Effector memory CD8-positive, alpha-beta T cell (primary cell): ENCODE data around the gene PTPRD.

Source experiments
- ATAC-seq: fragments of 150-1000 bp; cut with Tn5 transposase; replicated peaks from 2 replicates; pipeline ENCODE4 v1.10.0; 2021; ENCODE audit warnings: mild to moderate bottlenecking, moderate library complexity
- DNase-seq, 3 experiments: peaks; one replicate each; pipeline ENCODE4 v3.0.0; 2021
- H3K27ac Mint-ChIP-seq, 2 donors: one replicate each; pipeline ENCODE4 v1.8.0; 2022; ENCODE audit warnings: mild to moderate bottlenecking in 2 of 2, mixed read lengths in 2 of 2, moderate library complexity in 2 of 2
- H3K27me3 Mint-ChIP-seq, 2 donors: one replicate each; pipeline ENCODE4 v1.8.0; 2022; ENCODE audit warnings: mixed read lengths in 2 of 2
- H3K36me3 Mint-ChIP-seq: one replicate; pipeline ENCODE4 v1.8.0; 2022; ENCODE audit warnings: mild to moderate bottlenecking, moderate library complexity, mixed read lengths; ENCODE audit not compliant: insufficient read depth
- H3K4me1 Mint-ChIP-seq, 2 donors: one replicate each; pipeline ENCODE4 v1.8.0; 2022; ENCODE audit warnings: low read depth in 2 of 2, mixed read lengths in 2 of 2
- H3K4me3 Mint-ChIP-seq, 2 donors: one replicate each; pipeline ENCODE4 v1.8.0; 2022; ENCODE audit warnings: mild to moderate bottlenecking in 2 of 2, mixed read lengths in 2 of 2, moderate library complexity in 2 of 2
- H3K9me3 Mint-ChIP-seq, 2 donors: one replicate each; pipeline ENCODE4 v1.8.0; 2022; ENCODE audit warnings: mixed read lengths in 2 of 2

Gene PTPRD

DNA sequence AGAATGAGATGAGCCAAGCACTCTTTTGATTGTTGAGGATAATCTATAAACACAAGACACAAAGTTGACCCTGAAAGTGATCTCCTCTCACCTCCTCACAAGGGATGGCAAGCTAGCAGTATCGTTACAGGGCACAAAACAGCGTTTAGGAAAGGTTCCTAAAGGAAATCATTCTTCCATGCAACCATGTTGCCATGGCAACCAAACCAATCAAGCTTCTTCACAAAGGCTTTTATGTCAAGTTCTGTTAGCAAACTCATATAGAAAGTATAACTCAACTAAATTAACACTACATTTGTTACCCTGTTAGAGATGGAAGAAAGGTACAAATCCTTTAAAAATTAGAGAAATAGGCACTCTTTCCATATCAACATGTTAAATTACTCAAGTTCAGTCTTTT, 1796.4 kb downstream of the PTPRD start:
- ATAC-seq (no peak), DNase-seq (no peak)
- Mint-ChIP-seq H3K36me3 (no peaks in the 10 kb centered on the region), H3K4me1 (no peaks in the 10 kb centered on the region), H3K27me3 (no peaks in the 10 kb centered on the region), H3K4me3 (no peak overlapping the region), H3K9me3 (peaks cover 0 to 9% of the 10 kb centered on the region in 2 donors), H3K27ac (no peak overlapping the region)

DNA sequence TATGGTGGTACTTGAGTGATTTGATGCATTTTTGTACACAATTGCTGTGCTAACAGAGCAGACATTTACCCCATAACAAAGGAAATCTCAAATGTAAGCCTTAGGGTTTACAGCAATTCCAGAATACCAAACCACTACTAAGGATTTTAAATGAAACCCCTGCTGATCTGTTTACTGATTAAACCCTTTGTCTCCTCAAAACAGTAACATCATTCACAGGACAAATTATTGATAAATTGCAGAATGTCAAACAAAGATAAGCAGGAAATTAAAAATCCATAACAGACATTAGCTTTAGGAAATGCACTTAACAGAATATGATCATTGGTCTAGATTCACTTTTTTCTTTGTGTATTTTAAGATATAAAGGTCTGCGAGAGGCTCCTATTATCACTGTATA, 1796.9 kb downstream of the PTPRD start:
- DNase-seq (no peak), ATAC-seq (no peak)
- H3K4me1 Mint-ChIP-seq = no peaks in the 10 kb centered on the region
- H3K27me3 Mint-ChIP-seq = no peaks in the 10 kb centered on the region
- no peaks in the 10 kb centered on the region for H3K36me3 Mint-ChIP-seq
- no peak overlapping the region for H3K4me3 Mint-ChIP-seq
- no peak overlapping the region for H3K27ac Mint-ChIP-seq
- peaks cover 0 to 8% of the 10 kb centered on the region in 2 donors for H3K9me3 Mint-ChIP-seq

DNA sequence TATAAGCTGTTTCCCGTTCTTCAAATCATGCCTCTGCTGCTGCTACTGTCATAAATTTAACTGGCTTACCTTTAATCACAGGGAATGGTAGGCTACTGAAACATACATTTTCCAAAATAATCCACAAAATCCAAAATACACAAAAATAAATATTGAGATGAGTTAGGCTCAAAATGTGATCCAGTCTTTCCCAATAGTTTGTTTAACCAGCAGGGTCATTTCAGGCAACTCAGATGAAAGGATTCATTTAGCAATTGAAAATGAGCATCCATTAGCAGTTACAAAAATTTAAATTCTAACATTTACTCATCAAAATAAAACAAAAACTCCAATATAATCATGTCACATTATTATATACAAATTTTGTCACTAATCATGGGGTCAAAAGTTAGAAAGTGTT, 1797.6 kb downstream of the PTPRD start:
- ATAC-seq = no peak
- no peaks in the 10 kb centered on the region for H3K36me3 Mint-ChIP-seq
- no peaks in the 10 kb centered on the region for H3K4me1 Mint-ChIP-seq
- H3K4me3 Mint-ChIP-seq = no peak overlapping the region
- H3K9me3 Mint-ChIP-seq = peaks cover 0 to 9% of the 10 kb centered on the region in 2 donors
- DNase-seq = no peak
- no peaks in the 10 kb centered on the region for H3K27me3 Mint-ChIP-seq
- H3K27ac Mint-ChIP-seq = no peak overlapping the region

DNA sequence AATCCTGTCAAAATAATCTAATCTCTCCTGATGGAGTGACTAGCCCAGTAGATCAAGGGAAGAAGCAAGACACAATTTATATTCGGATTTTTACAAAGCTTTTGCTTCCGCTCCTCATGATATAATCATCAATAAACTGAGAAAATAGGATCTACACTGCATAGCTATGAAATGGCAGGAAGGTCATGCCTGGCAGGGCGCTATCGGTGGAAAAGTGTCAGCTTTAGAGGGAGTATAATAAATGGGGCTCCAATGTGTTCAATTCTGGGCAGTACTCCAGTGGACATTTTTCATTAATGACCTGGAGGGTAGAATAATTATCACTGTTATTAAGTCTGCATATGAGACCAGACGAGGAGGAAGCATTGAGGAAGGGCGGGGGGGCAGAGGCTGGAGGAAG, 1799.9 kb downstream of the PTPRD start:
- no peak for ATAC-seq
- no peak overlapping the region for H3K27ac Mint-ChIP-seq
- no peaks in the 10 kb centered on the region for H3K4me1 Mint-ChIP-seq
- H3K9me3 Mint-ChIP-seq = peaks cover 0 to 12% of the 10 kb centered on the region in 2 donors
- H3K27me3 Mint-ChIP-seq = no peaks in the 10 kb centered on the region
- H3K4me3 Mint-ChIP-seq = no peak overlapping the region
- no peak for DNase-seq
- no peaks in the 10 kb centered on the region for H3K36me3 Mint-ChIP-seq

DNA sequence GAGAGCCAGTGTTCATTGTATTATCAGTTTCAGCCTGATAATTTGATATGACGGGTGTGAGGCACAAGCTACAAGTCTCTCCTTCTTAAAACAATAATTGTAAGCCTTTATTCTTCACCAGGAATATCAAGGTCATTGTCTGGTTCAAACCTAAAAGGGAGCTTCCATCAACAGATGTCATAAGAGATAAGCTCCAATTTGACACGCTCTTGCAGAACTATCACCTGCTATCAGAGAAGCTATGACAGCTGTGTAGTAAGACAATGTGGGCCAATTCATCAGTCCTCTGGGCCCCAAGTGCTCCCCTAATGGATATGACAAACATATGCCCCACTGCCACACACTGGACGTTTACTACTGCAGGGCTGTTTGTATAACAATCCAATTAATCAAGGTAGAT, 1803.1 kb downstream of the PTPRD start:
- no peaks in the 10 kb centered on the region for H3K4me1 Mint-ChIP-seq
- ATAC-seq (no peak), DNase-seq (no peak)
- H3K9me3 Mint-ChIP-seq = peaks cover 0 to 12% of the 10 kb centered on the region in 2 donors
- H3K4me3 Mint-ChIP-seq = no peak overlapping the region
- no peaks in the 10 kb centered on the region for H3K36me3 Mint-ChIP-seq
- H3K27me3 Mint-ChIP-seq = no peaks in the 10 kb centered on the region
- no peak overlapping the region for H3K27ac Mint-ChIP-seq

DNA sequence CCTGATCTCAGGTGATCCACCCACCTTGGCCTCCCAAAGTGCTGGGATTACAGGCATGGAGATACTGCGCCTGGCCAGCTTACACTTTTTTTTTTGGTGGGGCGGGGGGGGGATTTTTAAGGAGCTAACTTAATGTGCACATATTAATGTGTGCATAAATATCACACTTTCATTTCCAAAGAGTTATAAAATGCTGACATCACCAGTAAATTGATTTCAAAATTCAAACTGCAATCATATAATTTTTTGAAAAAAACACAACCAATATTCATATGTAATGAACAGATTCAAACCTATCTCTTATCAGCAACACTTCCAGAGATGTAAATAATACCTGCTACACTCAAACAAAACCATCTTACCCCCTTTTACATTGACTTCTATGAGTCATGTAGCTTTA, 1806.7 kb downstream of the PTPRD start:
- Mint-ChIP-seq H3K36me3 (no peaks in the 10 kb centered on the region), H3K4me1 (no peaks in the 10 kb centered on the region), H3K27me3 (no peaks in the 10 kb centered on the region), H3K27ac (no peak overlapping the region), H3K4me3 (no peak overlapping the region), H3K9me3 (peaks cover 0 to 5% of the 10 kb centered on the region in 2 donors)
- ATAC-seq = no peak
- no peak for DNase-seq

DNA sequence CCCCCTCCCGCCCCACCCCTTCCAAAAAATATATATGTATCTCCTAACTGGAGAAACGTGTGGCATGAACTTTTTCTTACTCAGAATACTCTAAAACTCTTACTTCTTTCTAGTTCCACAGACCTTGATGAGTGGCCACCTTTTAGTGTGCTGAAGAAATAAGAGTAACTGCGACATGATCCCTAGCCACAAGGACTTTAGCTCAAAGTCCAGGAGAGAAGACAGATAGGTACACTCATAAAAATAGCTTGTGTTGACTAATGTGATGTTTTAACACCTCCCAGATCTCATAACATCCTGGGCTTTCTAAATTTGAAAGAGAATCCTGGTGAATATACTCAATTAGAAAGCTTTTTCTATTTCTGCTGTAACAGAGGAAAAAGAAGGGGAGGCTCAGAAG, 1808.2 kb downstream of the PTPRD start:
- Mint-ChIP-seq H3K36me3 (no peaks in the 10 kb centered on the region), H3K27me3 (no peaks in the 10 kb centered on the region), H3K4me1 (no peaks in the 10 kb centered on the region), H3K27ac (no peak overlapping the region), H3K9me3 (peaks cover 0 to 3% of the 10 kb centered on the region in 2 donors), H3K4me3 (no peak overlapping the region)
- DNase-seq (no peak), ATAC-seq (no peak)

DNA sequence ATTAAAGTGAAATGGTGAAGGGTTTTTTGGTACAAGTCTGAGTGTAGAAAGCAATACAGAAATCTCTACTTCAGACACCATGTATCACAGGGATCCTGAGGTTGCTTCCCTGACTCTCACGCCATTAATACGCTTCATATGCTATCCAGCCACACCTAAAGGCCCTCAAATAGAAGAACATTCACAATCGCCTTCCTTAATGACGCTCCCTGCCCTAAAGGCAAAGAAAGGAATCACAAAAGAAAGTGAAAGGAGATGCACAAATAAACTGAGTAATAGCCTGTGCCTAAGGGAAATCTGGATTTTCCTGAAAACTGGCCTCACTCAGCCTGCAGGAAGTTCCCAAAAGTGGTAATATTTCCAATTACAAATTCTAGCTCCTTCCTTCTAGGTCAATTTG, 1810.6 kb downstream of the PTPRD start:
- no peaks in the 10 kb centered on the region for H3K36me3 Mint-ChIP-seq
- no peaks in the 10 kb centered on the region for H3K27me3 Mint-ChIP-seq
- H3K27ac Mint-ChIP-seq = no peak overlapping the region
- no peaks in the 10 kb centered on the region for H3K9me3 Mint-ChIP-seq
- ATAC-seq = no peak
- no peak for DNase-seq
- H3K4me3 Mint-ChIP-seq = no peak overlapping the region
- no peaks in the 10 kb centered on the region for H3K4me1 Mint-ChIP-seq

DNA sequence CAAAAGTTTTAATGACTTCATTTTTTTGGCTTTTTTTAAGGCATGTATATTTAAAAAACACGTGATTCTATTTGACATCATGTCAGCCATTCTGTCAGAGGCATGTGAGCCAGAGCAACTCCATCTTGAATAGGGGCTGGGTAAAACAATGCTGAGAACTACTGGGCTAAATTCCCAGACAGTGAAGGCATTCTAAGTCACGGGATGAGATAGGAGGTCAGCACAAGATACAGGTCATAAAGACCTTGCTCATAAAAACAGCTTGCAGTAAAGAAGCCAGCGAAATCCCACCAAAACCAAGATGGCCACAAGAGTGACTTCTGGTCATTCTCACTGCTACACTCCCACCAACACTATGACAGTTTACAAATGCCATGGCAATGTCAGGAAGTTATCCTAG, 1812.6 kb downstream of the PTPRD start:
- Mint-ChIP-seq H3K4me3 (no peak overlapping the region), H3K9me3 (no peaks in the 10 kb centered on the region), H3K27ac (no peak overlapping the region), H3K27me3 (no peaks in the 10 kb centered on the region), H3K4me1 (no peaks in the 10 kb centered on the region), H3K36me3 (no peaks in the 10 kb centered on the region)
- ATAC-seq = no peak
- no peak for DNase-seq

DNA sequence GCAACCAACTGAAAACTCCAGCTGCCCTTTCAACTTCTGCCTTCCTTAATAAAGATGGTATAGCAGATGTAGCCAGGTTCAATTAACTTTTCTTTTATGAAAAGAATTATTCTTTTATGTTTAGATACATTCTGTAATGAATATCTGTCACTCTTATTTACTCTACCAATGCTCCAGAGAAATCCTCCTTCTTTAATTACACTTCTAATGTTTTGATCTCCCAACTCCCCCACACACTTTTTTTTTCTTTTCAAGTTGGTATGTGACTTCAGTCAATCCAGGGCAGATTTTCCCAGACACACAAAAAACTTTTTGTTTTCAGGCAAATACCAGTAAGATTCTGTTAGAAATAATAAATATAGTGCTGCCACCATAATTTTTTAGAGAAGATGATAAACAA, 1813.2 kb downstream of the PTPRD start:
- H3K9me3 Mint-ChIP-seq = no peaks in the 10 kb centered on the region
- H3K4me1 Mint-ChIP-seq = no peaks in the 10 kb centered on the region
- no peaks in the 10 kb centered on the region for H3K27me3 Mint-ChIP-seq
- no peak overlapping the region for H3K4me3 Mint-ChIP-seq
- no peak overlapping the region for H3K27ac Mint-ChIP-seq
- no peaks in the 10 kb centered on the region for H3K36me3 Mint-ChIP-seq
- ATAC-seq (no peak), DNase-seq (no peak)

DNA sequence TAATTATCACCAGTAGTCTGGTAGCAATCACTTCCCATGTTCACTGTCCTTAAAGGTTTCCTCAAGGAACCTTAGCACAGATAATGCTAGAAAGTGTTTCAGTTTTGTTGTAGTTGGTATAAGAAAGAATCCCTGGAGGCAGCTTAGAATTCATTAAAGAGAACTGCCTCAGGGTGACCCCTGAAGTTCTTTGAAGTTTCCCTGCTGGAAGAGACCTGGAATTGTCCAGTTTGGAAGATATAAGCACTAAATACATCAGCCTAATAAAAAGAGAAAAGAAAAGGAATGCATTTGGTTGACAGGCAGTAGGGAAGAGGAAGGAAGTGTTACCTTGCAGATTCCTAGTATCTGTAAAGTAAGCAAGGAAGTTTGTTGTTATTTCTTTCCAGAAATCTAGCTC, 1813.6 kb downstream of the PTPRD start:
- Mint-ChIP-seq H3K9me3 (no peaks in the 10 kb centered on the region), H3K27ac (no peak overlapping the region), H3K4me3 (no peak overlapping the region), H3K27me3 (no peaks in the 10 kb centered on the region), H3K36me3 (no peaks in the 10 kb centered on the region), H3K4me1 (no peaks in the 10 kb centered on the region)
- DNase-seq (no peak), ATAC-seq (no peak)

DNA sequence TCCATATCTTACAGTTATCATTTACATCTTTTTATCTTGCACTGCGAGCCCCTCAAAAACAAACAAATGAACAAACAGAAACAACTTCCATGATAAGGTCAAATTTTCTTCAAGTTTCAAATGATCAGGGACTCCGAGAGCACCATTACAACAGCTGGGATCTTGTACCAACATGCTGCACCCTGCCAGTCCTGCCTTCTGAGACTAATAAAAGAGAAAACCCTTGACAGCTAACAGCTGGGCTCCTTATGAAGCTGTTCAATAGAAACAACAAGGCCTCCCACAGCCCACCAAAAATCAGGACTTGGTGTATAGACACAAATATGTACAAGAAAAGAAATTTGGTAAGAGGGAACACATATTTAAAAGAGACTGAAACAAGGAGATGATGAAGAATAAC, 1828.0 kb downstream of the PTPRD start:
- Mint-ChIP-seq H3K4me3 (no peak overlapping the region), H3K36me3 (no peaks in the 10 kb centered on the region), H3K27ac (no peak overlapping the region), H3K27me3 (no peaks in the 10 kb centered on the region), H3K4me1 (no peaks in the 10 kb centered on the region), H3K9me3 (no peaks in the 10 kb centered on the region)
- ATAC-seq (no peak), DNase-seq (no peak)

DNA sequence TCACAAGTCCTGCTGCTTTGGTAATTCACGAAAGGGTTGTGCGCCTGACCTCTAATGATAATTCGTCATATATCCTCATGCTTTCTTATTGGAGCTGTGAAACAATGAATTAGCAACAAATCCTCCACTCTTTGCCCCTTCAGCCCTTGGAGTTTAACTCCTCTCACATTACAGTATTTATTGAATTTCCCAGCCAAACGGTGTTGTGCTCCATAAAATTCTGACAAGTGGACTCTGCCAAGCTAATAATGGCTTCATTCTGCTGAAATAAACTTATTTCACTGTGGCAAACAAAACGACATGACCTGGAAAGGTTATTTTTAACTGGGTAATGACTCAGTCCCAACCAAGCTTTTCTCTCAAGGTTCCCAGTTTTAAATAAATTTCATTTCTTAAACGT, 1828.9 kb downstream of the PTPRD start:
- Mint-ChIP-seq H3K27ac (no peak overlapping the region), H3K4me1 (no peaks in the 10 kb centered on the region), H3K27me3 (no peaks in the 10 kb centered on the region), H3K36me3 (no peaks in the 10 kb centered on the region), H3K9me3 (no peaks in the 10 kb centered on the region), H3K4me3 (no peak overlapping the region)
- ATAC-seq (no peak), DNase-seq (no peak)

DNA sequence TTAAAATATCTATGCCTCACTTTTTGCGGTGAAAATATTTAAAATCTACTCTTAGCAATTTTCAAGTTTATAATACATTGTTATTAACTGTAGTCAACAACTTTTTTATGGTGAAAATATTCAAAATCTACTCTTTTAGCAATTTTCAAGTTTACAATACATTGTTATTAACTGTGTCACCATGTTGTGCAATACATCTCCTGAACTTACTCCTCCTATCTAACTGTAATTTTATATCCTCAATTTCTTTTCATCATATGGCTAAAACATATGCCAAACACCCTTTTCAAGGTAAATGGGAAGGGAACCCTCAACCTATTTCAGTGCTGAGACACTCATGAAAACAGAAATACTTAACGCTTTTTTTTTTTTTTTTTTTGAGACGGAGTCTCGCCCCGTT, 1830.6 kb downstream of the PTPRD start:
- no peak overlapping the region for H3K4me3 Mint-ChIP-seq
- H3K27ac Mint-ChIP-seq = no peak overlapping the region
- ATAC-seq (no peak), DNase-seq (no peak)
- no peaks in the 10 kb centered on the region for H3K4me1 Mint-ChIP-seq
- H3K27me3 Mint-ChIP-seq = no peaks in the 10 kb centered on the region
- H3K36me3 Mint-ChIP-seq = no peaks in the 10 kb centered on the region
- H3K9me3 Mint-ChIP-seq = no peaks in the 10 kb centered on the region

DNA sequence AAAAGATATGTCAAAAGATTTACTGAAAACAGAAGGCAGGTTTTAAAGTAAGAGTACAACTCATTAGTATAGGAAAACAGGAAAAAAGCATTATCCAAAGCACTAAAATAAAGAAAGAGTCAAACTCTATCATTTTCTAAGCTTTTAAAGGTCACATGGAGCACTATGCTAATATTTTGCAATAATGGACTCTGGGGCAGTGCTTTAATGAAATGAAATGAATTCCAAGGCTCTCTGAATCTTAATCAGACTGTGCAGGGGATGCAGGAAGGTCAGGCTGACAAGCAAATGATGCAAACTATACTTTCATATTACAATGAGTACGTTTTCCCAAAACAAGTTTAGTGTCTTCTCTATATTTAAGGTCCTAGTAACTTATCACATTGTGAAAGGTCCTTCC, 1831.3 kb downstream of the PTPRD start:
- H3K27ac Mint-ChIP-seq = no peak overlapping the region
- H3K9me3 Mint-ChIP-seq = no peaks in the 10 kb centered on the region
- H3K27me3 Mint-ChIP-seq = no peaks in the 10 kb centered on the region
- no peaks in the 10 kb centered on the region for H3K36me3 Mint-ChIP-seq
- no peak for DNase-seq
- ATAC-seq = no peak
- H3K4me3 Mint-ChIP-seq = no peak overlapping the region
- no peaks in the 10 kb centered on the region for H3K4me1 Mint-ChIP-seq
